Endothelial cell of umbilical vein (primary cell): ENCODE data around the gene SIPA1L3. TPM values are rescaled to one million over a fixed set of nuclear protein-coding genes. Genes with fewer than 3 reads are reported as not detected.
"Not testable (repeated sequence)": the region's sequence is repeated elsewhere in the genome, so short reads cannot be mapped to it uniquely, and the experiment has no call there.

Source experiments
- BruUV-seq: library from RNA; stranded (reverse); fragments of 400-500 nt; replicated peaks from 2 replicates; lab custom pipeline; 2021; lab: Mats Ljungman, UMichigan
- CTCF ChIA-PET: fragments of 300-600, 350-600 bp; sonication (Branson Sonifier 250); formaldehyde crosslinking; loops from one replicate; lab custom pipeline; 2021; ENCODE audit warnings: antibody characterized with exemption, inconsistent platforms; lab: Charles Lee
- POLR2A ChIA-PET: fragments of 300-600, 350-600 bp; sonication (Branson Sonifier 250); formaldehyde crosslinking; loops from one replicate; lab custom pipeline; 2021; ENCODE audit warnings: antibody characterized with exemption, inconsistent platforms; lab: Charles Lee
- DNase-seq: peaks from one replicate; pipeline ENCODE4 v3.0.0-alpha.2; 2011; ENCODE audit warnings: low read depth, low spot score
- FAIRE-seq: peaks from 2 replicates; lab custom pipeline; 2011; peaks lifted over from hg19 to GRCh38; lab: Jason Lieb, UNC
- H2AFZ ChIP-seq: 2 replicates; pipeline ENCODE4 v1.6.0; 2012; ENCODE audit warnings: low read depth, low read length, control low read depth, inconsistent platforms
- H3K27ac ChIP-seq: 2 replicates; pipeline ENCODE4 v1.5.1; 2011; ENCODE audit warnings: low read depth, mild to moderate bottlenecking, control low read depth, low read length, moderate library complexity; ENCODE audit not compliant: insufficient read depth
- H3K27me3 ChIP-seq, 2 experiments: 2 replicates each; pipeline versions ENCODE4 v1.6.0 to v1.6.1; 2011; ENCODE audit warnings: low read length in 2 of 2, mixed read lengths in 1 of 2; ENCODE audit not compliant: control insufficient read depth in 2 of 2, insufficient read depth in 2 of 2
- H3K36me3 ChIP-seq, 2 experiments: 2 replicates in 1 of 2; 3 replicates in 1 of 2; pipeline ENCODE4 v1.5.1; 2011; ENCODE audit warnings: low read length in 2 of 2, mild to moderate bottlenecking in 1 of 2, moderate library complexity in 1 of 2; ENCODE audit not compliant: control insufficient read depth in 2 of 2, insufficient read depth in 2 of 2; ENCODE audit errors: extremely low read depth in 1 of 2
- H3K4me1 ChIP-seq: 3 replicates; pipeline ENCODE4 v1.5.1; 2011; ENCODE audit warnings: mild to moderate bottlenecking, low read length; ENCODE audit not compliant: control insufficient read depth, insufficient read depth; ENCODE audit errors: extremely low read depth
- H3K4me2 ChIP-seq: 2 replicates; pipeline ENCODE4 v1.6.1; 2011; ENCODE audit warnings: low read length, control low read depth, mixed read lengths; ENCODE audit not compliant: insufficient read depth
- H3K4me3 ChIP-seq, 3 experiments: fragments of 200-600 bp in 1 of 3; sonication (generic), shearing (Covaris generic) in 1 of 3; replicated peaks in 1 of 3; 2 replicates each; pipeline ENCODE4 v1.5.1; 2011 to 2016; ENCODE audit warnings: control low read depth in 3 of 3, low read length in 3 of 3, mild to moderate bottlenecking in 2 of 3, inconsistent platforms in 1 of 3, low read depth in 1 of 3, moderate library complexity in 1 of 3; ENCODE audit not compliant: insufficient read depth in 1 of 3
- H3K79me2 ChIP-seq: 2 replicates; pipeline ENCODE4 v1.6.0; 2012; ENCODE audit warnings: low read length, inconsistent platforms; ENCODE audit not compliant: control insufficient read depth, insufficient read depth
- H3K9ac ChIP-seq: replicated peaks from 2 replicates; pipeline ENCODE3; 2011; ENCODE audit warnings: low read length, control low read depth; ENCODE audit not compliant: insufficient read depth; ENCODE audit errors: extremely low read depth
- H3K9me1 ChIP-seq: replicated peaks from 3 replicates; pipeline ENCODE4 v1.6.0; 2011; ENCODE audit warnings: mild to moderate bottlenecking, low read length; ENCODE audit not compliant: control insufficient read depth, insufficient read depth; ENCODE audit errors: extremely low read depth
- H3K9me3 ChIP-seq: replicated peaks from 2 replicates; pipeline ENCODE4 v1.5.1; 2012; ENCODE audit warnings: low read length, inconsistent platforms; ENCODE audit not compliant: control insufficient read depth, insufficient read depth
- H4K20me1 ChIP-seq: replicated peaks from 2 replicates; pipeline ENCODE3; 2011; ENCODE audit warnings: mild to moderate bottlenecking, low read length; ENCODE audit not compliant: control insufficient read depth, insufficient read depth; ENCODE audit errors: extremely low read depth
- CTCF ChIP-seq, 2 donors: IDR thresholded peaks; 1 replicate in 1 of 2; 2 replicates in 1 of 2; pipeline ENCODE4 v1.5.1; 2011; ENCODE audit warnings: low read length in 2 of 2, mild to moderate bottlenecking in 2 of 2, moderate library complexity in 2 of 2, control low read depth in 1 of 2, inconsistent platforms in 1 of 2, low read depth in 1 of 2; ENCODE audit not compliant: insufficient read depth in 1 of 2; ENCODE audit errors: extremely low read depth in 1 of 2
- FOS ChIP-seq: IDR thresholded peaks from 2 replicates; pipeline ENCODE4 v1.6.1; 2011; ENCODE audit warnings: mild to moderate bottlenecking, low read length, moderate library complexity, borderline replicate concordance; ENCODE audit not compliant: insufficient read depth
- JUN ChIP-seq: IDR thresholded peaks from 2 replicates; pipeline ENCODE4 v1.6.1; 2011; ENCODE audit warnings: borderline replicate concordance, low read depth; ENCODE audit not compliant: insufficient read length, insufficient read depth
- MYC ChIP-seq: IDR thresholded peaks from one replicate; pipeline ENCODE4 v1.6.1; 2011; ENCODE audit warnings: mild to moderate bottlenecking, low read depth, low read length
- POLR2A ChIP-seq: IDR thresholded peaks from 2 replicates; pipeline ENCODE4 v1.6.1; 2012; ENCODE audit warnings: low read depth, mild to moderate bottlenecking, control low read depth, low read length
- POLR2AphosphoS5 ChIP-seq: IDR thresholded peaks from 2 replicates; pipeline ENCODE4 v1.6.1; 2012; ENCODE audit warnings: low read depth, mild to moderate bottlenecking, control low read depth, low read length, moderate library complexity; ENCODE audit not compliant: insufficient read depth
- dilution Hi-C: fragments of 300-500 bp; cut with MboI; formaldehyde crosslinking; loops from one replicate; pipeline ENCODE4 v1.15.0; 2019; ENCODE audit warnings: low sequenced_read_pairs; ENCODE audit not compliant: extremely low pct_ligation_motif_present
- intact Hi-C: fragments of 100-400 bp; cut with micrococcal nuclease; formaldehyde crosslinking; loops from one replicate; pipeline ENCODE4 v1.10.0; 2022
- polyA plus RNA-seq, 4 experiments: library from polyadenylated mRNA; depleted of rRNA in 3 of 4; stranded (reverse) in 3 of 4; unstranded in 1 of 4; fragments of >200 nt; gene quantifications; 2 replicates each; pipeline versions ENCODE4 v1.2.1 to v1.2.3, GENCODE V29; 2011 to 2012; ENCODE audit warnings: missing spikeins in 1 of 4
- total RNA-seq: library from RNA; stranded (reverse); gene quantifications from 2 replicates; pipeline ENCODE4 v1.2.3, GENCODE V29; 2021

The SIPA1L3 gene
- total and polyA plus RNA-seq, 2 donors (not counting 3 experiments of a cell fraction or from before 2014, with no cell fraction given) = 14.2 to 47.2 TPM

DNA sequence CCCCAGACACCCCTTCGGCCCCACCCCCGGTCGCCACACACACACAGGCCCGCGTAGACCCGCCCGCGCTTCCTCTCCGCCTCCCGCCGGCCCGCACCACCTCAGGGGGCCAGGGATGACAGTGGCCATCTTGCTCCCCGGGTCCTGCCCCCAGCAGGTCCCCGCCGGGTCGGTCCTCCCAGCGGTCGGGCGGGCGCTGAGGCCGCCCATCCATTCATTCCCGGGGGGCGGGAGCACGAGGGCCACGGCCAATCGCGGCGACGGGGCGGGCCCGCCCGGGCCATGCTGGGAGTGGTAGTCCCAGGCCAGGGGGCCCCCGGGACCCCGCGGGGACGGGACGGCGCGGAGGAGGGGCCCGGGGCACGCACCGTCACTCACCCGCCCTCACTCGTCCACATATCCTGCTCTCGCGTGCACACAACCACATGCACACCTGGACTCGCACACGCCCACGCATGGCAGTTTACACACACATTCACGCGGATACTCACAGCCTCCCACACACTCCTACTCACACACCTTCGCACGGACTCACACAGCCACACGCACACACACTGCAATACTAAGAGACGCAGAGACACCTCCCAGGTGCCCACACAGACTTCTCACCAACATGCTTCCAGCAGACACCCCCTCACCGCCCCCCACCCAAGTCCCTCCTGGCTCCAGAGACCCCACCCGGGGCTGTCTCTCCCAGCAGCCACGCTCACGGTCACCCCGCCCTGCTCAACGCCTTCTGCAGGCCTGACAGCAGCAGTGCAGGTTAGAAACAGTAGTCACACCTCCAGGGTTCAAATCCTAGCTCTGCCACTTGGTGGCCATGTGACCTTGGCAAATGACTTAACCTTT, 317.2 kb downstream of the SIPA1L3 start, which contains the start of gene DPF1:
DPF1 (minus strand) TSS at position 209 of the 849 bp plus-strand sequence; CDS start at position 129, 80 bp downstream.
- CTCF ChIA-PET = interaction anchor here (1.1 to 3.6 kb wide), 6 partner anchors 9 to 326 kb away, joined by 3 to 28 read pairs (median 10); no protein-coding TSS in a partner anchor

DNA sequence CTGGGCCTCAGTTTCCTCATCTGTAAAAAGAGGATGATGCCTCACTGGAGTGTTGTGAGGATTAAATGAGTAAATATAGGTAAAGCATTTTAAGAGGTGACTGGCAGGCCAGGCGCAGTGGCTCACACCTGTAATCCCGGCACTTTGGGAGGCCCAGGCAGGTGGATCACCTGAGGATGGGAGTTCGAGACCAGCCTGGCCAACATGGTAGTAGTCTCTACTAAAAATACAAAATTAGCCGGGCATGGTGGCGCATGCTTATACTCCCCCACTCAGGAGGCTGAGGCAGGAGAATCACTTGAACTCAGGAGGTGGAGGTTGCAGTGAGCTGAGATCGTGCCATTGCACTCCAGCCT, 317.8 kb downstream of the SIPA1L3 start:
- POLR2A ChIA-PET, BruUV-seq, dilution Hi-C loops: not testable (repeated sequence)

More for the DNA sequence above, 317.2 kb downstream of the SIPA1L3 start, which contains the start of gene DPF1:
- H3K9ac ChIP-seq = no peak within 1 kb of the TSS
- BruUV-seq = no TSS peak
- FAIRE-seq = peak; percentile 93
- POLR2A ChIA-PET = no interaction called here
- H3K36me3 ChIP-seq = no peaks in the 10 kb centered on the region
- H3K27ac ChIP-seq = no peak within 1 kb of the TSS
- peaks cover 2 to 8% of the 10 kb centered on the region in 2 experiments for H3K27me3 ChIP-seq
- peak within 1 kb of the TSS; percentile 53 for H2AFZ ChIP-seq
- H4K20me1 ChIP-seq = no peaks in the 10 kb centered on the region
- TF ChIP-seq CTCF (IDR thresholded peaks at IDR 0.05; ENCODE audit: extremely low read depth in 1 of 2, insufficient read depth in 1 of 2, low read depth in 1 of 2, low read length in 2 of 2) (peak in 1 of 2 donors; percentile 6), MYC (no peak), POLR2A (no peak), JUN (no peak), FOS (no peak), POLR2AphosphoS5 (peak; percentile 63)
- dilution Hi-C loops (no loop called here), intact Hi-C loops (loop anchor here (1.0 to 10.0 kb wide), 2 partner anchors 219 to 326 kb away; no protein-coding TSS in a partner anchor)
- H3K4me2 ChIP-seq = peak within 1 kb of the TSS; percentile 61
- H3K9me1 ChIP-seq = no peaks in the 10 kb centered on the region
- H3K79me2 ChIP-seq = no peaks in the 10 kb centered on the region
- peak within 1 kb of the TSS; percentile 6 to 60 (median 31) for H3K4me3 ChIP-seq
- H3K4me1 ChIP-seq = peaks cover 12% of the 10 kb centered on the region
- DNase-seq = peak; percentile 61
- H3K9me3 ChIP-seq = no peaks in the 10 kb centered on the region

More for the DNA sequence above, 317.8 kb downstream of the SIPA1L3 start:
- not testable (repeated sequence) for FAIRE-seq, H3K9ac ChIP-seq, DNase-seq, H3K4me3 ChIP-seq, H3K9me3 ChIP-seq, H2AFZ ChIP-seq, H3K79me2 ChIP-seq, H3K4me2 ChIP-seq, H3K9me1 ChIP-seq, H3K27me3 ChIP-seq, H3K36me3 ChIP-seq, H3K27ac ChIP-seq, H4K20me1 ChIP-seq
- H3K4me1 ChIP-seq = peaks cover 12% of the 10 kb centered on the region
- CTCF ChIA-PET = interaction anchor here (0.8 to 3.6 kb wide), 10 partner anchors 10 to 327 kb away, joined by 3 to 28 read pairs (median 4); partner anchors contain the start of genes CATSPERG and GGN
- intact Hi-C loops = loop anchor here (1.0 to 10.0 kb wide), 2 partner anchors 220 to 327 kb away; no protein-coding TSS in a partner anchor
